Measurements from ENCODE around the gene MYMK. TPM values are rescaled to one million over a fixed set of nuclear protein-coding genes. Genes with fewer than 3 reads are reported as not detected.

MYMK gene
- total RNA-seq, 1 experiment from 2014 or later: not detected

GRCh38 chr9:133491656-133491925 lies 33.2 kb downstream of the MYMK start:
- CTCF ChIA-PET: no interaction called here
- no peak for DNase-seq (ENCODE audit: low read depth, low spot score)

More at GRCh38 chr9:133491656-133491925, 33.2 kb downstream of the MYMK start:
- H2AFZ ChIP-seq (ENCODE audit: low read depth, low read length, poor library complexity, severe bottlenecking): no peak overlapping the region
- H3K4me2 ChIP-seq (ENCODE audit: low read length): no peak overlapping the region
- H3K27me3 ChIP-seq (ENCODE audit: insufficient read depth, low read length): no peaks in the 10 kb centered on the region
- H4K20me1 ChIP-seq (ENCODE audit: insufficient read depth): no peaks in the 10 kb centered on the region
- ChIA-PET RAD21 (ENCODE audit: low non-redundant PET in 1 of 2, low total read pairs in 2 of 2, uncharacterized antibody in 2 of 2, unreplicated experiment in 2 of 2) (no interaction called here), POLR2A (no interaction called here)
- no peaks in the 10 kb centered on the region for H3K9me2 ChIP-seq (ENCODE audit: insufficient read depth)
- BruUV-seq (replicated peaks): no TSS peak
- H3K27ac ChIP-seq (ENCODE audit: low read depth, low read length): no peak overlapping the region
- H3K9me3 ChIP-seq (ENCODE audit: control insufficient read depth in 1 of 2, insufficient read depth in 1 of 2, low read depth in 1 of 2, low read length in 2 of 2): no peaks in the 10 kb centered on the region
- no peak overlapping the region for H3K9ac ChIP-seq (ENCODE audit: low read length)
- peaks cover 0 to 4% of the 10 kb centered on the region in 2 experiments; a peak in 1 of 4 replicates for H3K4me1 ChIP-seq (ENCODE audit: control insufficient read depth in 1 of 2, insufficient read depth in 2 of 2, low read length in 2 of 2)
- no peak for TF ChIP-seq YY1 (IDR thresholded peaks at IDR 0.05; ENCODE audit: extremely low read depth, insufficient replicate concordance, low read depth, low read length)
- TF ChIP-seq REST (IDR thresholded peaks at IDR 0.05; ENCODE audit: low read depth): no peak
- no peak for TF ChIP-seq EZH2 (IDR thresholded peaks at IDR 0.05)
- TF ChIP-seq SRF (IDR thresholded peaks at IDR 0.05; ENCODE audit: low read depth): no peak
- H3K36me3 ChIP-seq (ENCODE audit: control insufficient read depth in 1 of 2, insufficient read depth in 2 of 2, low read length in 2 of 2): no peaks in the 10 kb centered on the region
- intact Hi-C loops (cut with micrococcal nuclease): no loop called here
- no peak for ATAC-seq
- no peak overlapping the region for H3K4me3 ChIP-seq (replicated peaks in 1 of 2; ENCODE audit: low read depth in 1 of 2, low read length in 2 of 2)
- no peaks in the 10 kb centered on the region for H3K79me2 ChIP-seq (ENCODE audit: insufficient read depth, low read length)

Measured in HCT116 (cell line).